Fibroblast of peridontal ligament (primary cell): ENCODE data around the gene ASGR1.
A peak's percentile ranks its signal among the peaks of the same experiment; 100 is the strongest.
"Not testable (repeated sequence)": the region's sequence is repeated elsewhere in the genome, so short reads cannot be mapped to it uniquely, and the experiment has no call there.

Experiments used
- DNase-seq: peaks from one replicate; pipeline ENCODE4 v3.0.0-alpha.2; 2010; ENCODE audit errors: extremely low read depth

Gene ASGR1

DNA sequence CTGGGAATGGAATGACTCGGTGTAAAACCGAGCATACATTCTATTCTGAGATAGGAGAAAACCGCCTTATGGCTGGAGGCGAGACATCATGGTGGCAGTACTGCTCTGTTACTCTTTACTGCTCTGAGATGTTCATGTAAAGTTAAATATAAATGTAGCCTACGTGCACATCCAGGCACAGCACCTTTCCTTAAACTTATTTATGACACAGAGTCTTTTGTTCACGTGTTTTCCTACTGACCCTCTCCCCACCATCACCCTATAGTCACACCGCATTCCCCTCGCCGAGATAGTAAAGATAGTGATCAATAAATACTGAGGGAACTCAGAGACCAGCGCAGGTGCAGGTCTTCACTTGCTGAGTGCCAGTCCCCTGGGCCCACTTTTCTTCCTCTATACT, 19.6 kb downstream of the ASGR1 start:
- not testable (repeated sequence) for DNase-seq

DNA sequence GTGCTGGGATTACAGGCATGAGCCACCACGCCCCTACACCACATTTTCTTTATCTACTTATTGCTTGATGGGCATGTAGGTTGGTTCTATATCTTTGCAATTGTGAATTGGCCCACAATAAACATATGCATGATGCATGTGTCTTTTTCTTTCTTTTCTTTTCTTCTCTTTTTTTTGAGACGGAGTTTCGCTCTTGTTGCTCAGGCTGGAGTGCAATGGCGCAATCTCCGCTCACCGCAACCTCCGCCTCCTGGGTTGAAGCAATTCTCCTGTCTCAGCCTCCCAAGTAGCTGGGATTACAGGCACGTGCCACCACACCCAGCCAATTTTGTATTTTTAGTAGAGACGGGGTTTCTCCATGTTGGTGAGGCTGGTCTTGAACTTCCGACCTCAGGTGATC, 20.7 kb downstream of the ASGR1 start:
- DNase-seq: not testable (repeated sequence)

DNA sequence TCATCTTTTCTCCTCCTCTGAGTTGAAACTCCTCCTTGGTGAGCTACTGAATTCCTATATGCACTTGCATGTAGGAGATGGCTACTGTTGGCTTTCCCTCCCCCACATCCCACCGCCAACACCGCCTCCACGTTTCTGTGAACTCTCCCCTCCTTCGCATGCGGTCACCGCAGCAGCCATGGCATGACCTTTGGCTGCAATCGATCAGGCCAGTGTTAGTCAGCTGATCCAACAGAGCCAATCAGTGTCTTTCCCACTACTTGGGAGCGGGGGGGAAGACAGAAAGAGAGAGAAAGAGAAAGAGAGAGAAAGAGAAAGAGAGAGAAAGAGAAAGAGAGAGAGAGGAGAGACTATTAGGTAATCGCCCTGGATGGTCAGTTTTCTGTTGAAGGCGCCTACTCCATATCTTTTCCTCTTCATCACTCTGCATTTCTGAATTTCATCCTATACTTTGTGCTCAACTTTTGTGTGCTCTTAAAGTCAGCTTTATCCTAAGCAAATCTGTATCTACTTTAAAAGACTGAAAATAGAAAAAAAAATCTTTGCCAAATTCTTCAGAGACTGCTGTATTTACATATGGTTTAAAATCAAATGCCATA, 22.7 kb downstream of the ASGR1 start:
- no peak for DNase-seq

DNA sequence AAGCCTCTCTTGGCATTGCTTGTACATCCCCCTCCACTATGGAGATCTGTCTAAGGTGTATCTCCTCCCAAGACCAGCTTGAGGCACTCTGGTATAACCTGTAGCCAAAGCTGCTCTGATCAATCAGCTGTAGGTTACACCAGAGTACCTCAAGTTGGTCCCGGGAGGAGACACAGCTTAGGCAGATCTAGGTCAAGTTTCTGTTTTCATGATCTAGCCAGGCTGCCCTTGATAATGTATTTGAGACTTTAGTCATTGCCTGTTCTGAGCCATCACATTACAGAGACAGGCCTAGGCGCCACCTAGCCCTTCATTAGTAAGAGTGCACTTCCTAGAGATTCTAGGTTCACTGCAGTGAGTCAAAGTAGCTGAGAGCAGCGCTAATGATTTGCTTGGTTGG, 31.4 kb downstream of the ASGR1 start:
- no peak for DNase-seq

DNA sequence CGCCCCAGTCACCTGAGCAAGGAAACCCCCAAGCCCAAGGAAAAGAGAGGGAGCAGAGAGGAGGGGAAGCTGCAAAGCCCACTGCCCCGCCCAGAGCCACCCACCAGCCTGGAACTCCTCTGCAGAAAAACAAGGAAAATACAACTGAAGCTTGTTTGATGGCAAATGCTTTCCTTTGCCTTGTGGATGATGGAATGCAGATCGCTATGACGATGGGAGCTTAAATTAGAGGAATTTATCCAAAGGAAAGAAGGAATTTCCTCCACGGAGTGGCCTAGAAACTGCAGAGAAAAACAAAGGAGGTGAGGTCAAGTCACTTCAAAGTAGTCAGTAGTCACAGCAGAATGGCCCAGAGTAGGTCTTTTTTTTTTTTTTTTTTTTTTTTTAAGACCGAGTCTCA, 33.1 kb downstream of the ASGR1 start:
- no peak for DNase-seq

DNA sequence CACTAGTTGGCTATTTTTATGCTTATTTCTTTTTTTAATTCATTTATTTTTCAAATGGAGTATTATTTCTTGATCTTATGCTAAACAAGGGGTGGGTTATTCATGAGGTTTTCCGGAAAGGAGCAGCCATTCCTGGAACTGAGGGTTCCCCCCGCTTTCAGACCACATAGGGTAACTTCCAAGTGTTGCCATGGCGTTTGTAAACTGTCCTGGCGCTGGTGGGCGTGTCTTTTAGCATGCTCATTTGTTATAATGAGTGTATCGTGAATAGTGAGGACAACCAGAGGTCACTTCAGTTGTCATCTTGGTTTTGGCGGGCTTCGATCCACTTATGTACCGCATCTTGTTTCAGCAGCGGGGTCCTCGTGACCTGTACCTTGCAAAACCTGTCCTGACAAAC, 35.0 kb downstream of the ASGR1 start:
- no peak for DNase-seq

DNA sequence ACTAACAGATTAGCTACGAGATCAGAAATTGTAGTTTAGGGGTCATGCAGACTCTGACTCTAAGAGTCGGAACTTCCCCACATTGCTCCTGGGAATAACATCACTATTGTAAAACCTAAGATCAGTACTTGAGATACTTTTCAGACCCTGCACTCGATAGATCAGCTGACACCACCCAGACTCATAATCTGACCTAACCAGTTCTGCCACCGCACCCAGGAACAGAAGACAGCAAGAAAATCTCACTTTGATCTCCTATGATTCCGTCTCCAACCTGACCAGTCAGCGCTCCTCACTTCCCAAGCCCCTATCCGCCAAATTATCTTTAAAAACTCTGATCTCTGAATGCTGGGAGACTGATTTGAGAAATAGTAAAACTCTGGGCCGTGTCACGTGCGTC, 37.3 kb downstream of the ASGR1 start:
- DNase-seq: no peak

DNA sequence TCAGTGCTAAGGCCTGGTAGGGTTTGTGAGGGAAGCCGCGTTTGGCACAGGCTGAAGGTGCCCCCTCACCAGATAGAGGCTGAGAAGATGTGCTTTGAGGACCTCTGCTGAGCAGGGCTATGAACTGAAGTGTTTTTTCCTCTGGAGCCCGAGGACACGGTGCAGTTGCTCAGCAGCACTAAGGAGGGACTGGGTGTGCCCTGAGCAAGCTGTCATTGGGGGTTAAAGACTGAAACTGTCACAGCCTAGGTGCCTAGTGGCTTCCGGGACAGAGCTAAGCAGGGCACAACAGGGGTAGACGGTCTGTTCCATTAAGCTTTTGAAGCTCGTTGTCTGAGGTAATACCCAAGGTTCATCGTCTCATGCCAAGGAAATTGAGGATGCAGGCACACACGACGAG, 39.8 kb downstream of the ASGR1 start:
- no peak for DNase-seq

DNA sequence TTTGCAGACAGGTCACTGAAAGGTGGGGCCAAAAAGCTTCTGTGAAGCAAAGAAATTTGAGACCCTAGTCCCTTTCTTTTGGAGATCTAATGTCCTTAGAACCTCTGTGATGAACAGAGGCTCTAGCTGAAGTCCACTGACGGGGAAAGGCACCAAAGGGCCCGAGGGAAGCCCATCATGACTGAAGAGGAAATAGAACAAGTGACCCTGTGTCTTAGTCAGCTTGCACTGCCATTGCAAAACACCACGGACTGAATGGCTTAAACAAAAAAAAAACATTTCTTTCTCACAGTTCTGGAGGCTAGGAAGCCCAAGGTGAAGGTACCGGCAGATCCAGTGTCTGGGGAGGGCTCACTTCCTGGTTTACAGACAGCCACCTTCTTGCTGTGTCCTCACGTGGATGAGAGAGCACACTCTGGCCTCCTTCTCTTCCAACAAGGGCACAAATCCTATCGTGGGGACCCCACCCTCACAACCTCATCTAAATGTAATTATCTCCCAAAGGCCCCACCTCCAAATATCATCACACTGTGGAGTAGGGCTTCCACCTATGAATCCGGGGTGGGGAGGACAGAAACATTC, 40.3 kb downstream of the ASGR1 start:
- DNase-seq: no peak

DNA sequence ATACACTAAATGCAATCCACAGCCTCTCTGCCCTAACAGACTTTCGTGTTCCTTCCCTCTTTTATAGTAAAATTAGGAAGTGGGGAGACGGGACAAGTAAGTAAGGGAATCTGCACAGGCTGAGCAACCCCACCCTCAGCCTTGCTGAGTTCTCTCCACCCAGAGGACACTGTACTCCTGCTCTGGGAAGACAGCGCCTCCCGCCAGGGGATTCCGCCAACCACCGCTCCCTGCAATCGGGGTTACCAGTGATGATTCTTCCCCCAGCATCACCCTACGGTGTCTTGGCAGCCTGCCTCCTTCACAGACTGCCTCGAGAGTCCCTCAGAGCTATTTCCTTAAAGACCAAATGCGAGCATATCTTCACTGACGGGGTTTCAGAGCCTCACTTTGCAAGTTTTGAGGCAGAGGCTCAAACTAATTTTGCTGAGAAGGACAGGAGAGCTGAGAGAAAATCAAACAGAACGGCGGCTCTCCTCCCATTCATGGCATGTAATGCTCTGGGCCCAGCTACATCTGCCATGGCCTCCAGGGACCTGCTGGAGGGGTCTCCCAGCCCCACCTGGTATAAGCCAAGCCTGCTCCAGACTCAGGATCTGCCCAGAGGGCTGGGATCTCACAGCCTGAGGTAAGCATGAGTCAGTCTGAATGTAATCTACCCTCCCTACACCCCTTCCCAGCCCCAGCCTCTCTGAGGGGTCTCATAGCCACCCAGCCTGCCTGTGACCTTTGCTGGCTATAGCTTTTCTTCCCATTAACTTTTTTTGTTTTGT, 41.8 kb downstream of the ASGR1 start:
- DNase-seq: no peak

DNA sequence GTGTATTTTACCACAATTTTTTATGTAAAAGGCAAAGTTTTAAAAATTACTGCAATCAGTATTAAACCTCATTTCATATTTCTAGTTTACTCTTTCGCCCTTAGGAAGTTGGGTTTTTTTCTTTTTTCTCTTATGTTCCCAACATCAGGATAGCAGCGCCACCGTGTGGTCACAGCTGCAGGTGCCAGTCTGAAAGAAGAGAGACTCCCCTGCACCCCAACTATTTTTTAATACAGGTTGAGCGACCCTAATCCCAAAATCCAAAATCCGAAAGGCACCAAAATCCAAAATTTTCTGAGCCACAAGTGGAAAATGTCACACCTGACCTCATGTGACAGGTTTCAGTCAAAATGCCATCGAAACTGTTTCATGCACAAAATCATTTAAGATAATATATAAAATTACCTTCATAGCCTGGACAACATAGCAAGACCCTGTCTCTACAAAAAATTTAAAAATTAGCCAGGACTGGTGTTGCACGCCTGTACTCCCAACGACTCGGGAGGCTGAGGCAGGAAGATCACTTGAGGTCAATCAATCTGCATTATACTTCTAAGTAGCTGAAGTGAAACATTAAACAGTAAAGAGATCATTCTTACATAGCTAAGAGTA, 42.8 kb downstream of the ASGR1 start:
- peak; percentile 76 for DNase-seq

DNA sequence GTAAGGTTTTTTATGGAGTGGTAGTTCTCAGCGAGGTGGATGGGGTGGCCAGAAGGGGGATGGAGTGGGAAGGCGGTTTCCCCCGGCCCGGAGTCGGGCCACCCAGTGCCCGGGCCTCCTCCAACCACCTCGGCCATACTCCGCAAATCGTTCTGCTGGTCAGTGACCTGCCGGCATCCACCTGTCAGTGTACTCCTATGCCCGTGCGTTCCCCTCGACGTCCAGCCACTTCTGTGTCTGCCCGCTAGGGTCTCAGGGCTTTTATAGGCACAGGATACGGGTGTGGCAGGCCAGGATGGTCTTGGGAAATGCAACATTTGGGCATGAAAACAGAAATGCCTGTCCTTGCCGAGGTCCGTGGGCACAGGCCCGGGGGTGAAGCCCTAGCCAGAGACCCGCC, 45.3 kb downstream of the ASGR1 start:
- no peak for DNase-seq

DNA sequence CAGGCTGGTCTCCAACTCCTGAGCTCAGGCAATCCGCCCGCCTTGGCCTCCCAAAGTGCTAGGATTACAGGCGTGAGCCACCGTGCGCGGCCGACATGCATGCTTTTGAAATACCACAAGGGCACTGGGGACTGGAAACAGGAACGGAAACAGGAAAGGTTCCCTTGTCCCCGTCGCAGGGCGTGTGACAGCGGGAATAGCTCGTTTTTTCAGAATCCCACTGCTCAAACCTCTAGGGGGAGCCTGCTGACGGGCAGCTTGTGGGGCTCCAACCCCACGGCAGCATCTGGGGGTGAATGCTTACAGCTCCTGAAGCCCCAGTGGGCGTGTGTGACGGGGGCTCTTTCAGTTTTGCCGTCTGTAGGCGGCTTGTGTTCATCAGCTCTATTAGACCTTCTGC, 45.7 kb downstream of the ASGR1 start:
- no peak for DNase-seq

DNA sequence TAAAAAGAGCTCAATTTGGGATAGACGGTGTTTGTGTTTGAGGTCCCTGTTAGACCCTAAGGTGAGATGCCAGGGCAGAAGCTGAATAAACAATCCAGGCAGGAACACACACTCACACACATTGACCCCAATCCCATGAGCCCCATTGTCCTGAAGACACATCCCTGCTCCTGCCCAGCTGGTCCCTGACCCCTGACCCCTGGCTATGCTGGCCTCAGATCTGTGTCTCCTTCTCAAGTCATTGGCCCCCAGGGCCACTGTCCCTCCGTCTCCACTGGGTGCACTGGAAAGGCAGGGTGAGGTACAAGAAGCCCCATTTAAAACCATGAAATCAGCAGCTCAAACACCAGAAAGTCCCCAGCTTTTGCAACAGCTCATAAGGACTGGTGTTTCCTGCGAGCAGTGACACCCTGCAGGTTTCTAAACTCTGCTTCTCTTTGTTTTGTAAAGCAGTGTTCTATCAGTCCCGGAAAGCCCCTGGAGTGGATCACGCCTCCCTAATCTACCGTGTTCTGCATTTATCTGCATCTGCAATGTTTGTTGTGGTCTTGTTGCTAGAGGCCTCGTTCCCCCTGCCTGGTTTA, 46.6 kb downstream of the ASGR1 start:
- DNase-seq: no peak

DNA sequence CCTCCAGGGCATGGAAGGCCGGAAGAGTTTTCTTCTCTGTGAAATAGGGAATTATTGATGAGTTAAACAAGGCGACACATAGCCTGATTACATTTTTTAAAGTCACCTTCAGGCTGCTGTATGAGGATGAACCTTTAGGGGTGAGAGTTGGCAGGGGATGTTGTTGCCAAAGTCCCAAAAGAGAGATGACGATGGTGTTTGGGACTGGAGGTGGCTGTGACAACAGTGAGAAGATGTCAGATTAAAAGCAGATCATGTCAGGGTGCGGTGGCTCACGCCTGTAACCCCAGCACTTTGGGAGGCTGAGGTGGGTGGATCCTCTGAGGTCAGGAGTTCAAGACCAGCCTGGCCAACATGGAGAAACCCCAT, 47.8 kb downstream of the ASGR1 start:
- DNase-seq: no peak

DNA sequence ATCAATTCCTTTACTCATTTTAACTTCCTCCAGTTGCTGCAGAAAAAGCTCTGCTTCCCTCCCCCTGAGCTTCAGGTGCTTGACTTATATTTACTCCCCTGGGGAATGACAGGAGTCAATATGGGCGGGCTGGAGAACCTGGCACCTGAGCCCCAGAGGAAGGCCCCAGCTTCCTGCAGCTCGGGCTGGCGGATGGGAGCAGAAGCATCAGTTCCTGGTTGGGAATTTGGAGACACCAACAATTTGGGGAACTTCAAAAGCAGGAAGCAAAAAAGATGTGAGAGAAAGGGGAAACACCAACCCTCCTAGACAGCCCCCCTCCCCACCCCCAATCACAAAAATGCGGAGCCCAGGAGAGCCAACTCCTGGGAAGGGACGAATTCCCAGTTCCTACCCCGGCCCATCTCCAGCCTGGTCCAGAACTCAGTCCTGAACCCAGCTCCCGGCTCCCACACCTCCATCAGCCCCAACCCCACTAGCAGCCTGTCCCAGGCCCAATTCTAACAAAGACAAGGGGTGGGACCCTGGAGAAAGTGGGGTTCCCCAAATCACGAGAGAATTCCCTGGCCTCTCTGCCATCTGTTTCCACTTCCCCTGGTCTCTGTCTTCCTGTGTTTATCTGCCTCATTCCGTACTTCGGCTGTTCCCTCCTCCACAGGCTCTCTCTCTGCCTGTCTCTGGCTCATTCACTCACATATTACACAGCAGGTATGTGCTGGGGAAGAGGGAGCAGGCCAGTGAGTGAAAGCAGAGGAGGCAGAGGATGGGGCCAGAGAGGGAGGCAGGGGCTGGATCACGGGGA, 48.3 kb downstream of the ASGR1 start:
- no peak for DNase-seq

DNA sequence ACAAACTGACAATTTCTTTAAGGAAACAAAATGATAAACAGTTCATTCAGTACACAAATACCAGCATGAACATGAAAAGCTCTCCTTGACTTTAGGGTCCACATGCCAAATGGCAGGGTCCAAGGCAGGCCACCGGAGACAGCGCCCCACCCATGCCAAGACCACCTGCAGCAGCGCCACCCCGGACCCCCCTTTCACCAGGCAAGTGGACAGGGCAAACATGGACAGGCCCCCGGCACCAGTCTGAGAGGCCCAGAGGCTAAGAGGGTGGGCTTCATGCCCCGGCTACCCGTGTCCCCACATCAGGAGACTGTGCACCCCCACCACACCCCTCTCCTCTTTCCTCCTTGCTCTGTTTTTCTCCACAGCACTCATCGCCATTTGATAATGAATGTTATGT, 49.9 kb downstream of the ASGR1 start:
- no peak for DNase-seq

DNA sequence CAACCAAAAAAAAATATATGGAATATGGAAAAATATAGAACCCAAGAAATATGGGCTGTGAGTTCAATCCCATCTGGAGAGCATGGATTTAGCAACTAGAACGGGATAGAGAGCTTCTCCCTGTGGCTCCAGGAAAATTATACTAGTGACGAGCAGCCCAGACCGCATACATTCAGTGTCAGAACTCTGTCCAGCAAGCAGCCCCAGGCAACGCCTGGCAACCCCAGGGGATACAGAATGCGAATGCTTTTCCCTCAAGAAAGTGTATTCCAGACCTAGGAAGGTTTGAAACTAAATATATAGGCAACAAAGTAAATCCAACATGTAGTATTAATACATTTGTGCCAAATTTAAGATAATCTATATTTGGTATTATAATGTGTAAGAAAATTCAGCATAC, 51.0 kb downstream of the ASGR1 start:
- DNase-seq: peak; percentile 6

DNA sequence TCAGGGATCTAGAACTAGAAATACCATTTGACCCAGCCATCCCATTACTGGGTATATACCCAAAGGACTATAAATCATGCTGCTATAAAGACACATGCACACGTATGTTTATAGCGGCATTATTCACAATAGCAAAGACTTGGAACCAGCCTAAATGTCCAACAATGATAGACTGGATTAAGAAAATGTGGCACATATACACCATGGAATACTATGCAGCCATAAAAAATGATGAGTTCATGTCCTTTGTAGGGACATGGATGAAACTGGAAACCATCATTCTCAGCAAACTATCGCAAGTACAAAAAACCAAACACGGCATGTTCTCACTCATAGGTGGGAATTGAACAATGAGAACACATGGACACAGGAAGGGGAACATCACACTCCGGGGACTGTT, 51.7 kb downstream of the ASGR1 start:
- DNase-seq: not testable (repeated sequence)

DNA sequence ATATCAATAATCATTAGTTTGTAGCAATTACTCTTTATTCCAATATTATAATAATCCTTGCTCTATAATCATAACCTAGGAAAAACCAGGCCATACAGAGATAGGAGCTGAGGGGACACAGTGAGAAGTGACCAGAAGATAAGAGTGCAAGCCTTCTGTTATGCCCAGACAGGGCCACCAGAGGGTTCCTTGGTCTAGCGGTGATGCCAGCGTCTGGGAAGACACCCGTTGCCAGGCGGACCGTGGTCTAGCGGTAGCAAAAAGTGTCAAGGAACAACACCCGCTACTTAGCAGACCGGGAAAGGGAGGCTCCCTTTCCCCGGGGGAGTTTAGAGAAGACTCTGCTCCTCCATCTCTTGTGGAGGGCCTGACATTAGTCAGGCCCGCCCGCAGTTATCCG, 52.8 kb downstream of the ASGR1 start:
- DNase-seq: not testable (repeated sequence)

DNA sequence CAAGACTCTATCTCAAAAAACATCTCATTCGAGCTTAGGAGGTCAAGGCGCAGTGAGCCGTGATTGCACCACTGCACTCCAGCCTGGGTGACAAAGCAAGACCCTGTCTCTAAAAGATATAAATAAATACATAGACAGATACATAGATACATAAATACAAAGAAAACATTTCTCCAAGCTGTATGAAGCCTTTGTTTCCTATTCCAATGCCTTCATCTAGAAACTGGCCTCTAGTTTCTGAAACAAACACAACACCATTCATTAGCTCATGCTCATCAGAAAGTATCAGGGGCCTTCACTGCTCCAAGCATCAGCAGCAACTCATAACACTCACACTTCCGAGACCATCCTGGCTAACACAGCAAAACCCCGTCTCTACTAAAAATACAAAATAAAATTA, 54.2 kb downstream of the ASGR1 start:
- DNase-seq: no peak

DNA sequence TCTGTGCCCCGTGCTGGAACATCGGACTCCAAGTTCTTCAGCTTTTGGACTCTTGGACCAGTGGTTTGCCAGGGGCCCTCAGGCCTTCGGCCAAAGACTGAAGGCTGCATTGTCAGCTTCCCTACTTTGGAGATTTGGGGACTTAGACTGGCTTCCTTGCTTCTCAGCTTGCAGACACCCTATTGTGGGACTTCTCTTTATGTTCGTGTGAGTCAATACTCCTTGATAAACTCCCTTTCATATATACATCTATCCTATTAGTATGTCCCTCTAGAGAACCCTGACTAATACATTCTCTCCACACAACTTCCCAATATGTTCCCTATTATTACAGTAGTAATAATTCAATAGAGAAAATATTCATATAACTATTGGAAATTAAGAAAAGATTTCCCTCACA, 55.3 kb downstream of the ASGR1 start:
- no peak for DNase-seq
